ENCODE data around the gene KCNJ10.

Gene KCNJ10

GRCh38 chr1:160047111-160047991 lies 22.6 kb downstream of the KCNJ10 start:
- Histone ChIP-seq H3K4me1 (ENCODE audit: control insufficient read depth, insufficient read depth, low read length, poor library complexity, severe bottlenecking) (no peaks in the 10 kb centered on the region), H3K36me3 (ENCODE audit: control insufficient read depth, insufficient read depth, low read length) (no peaks in the 10 kb centered on the region), H3K9me3 (ENCODE audit: control insufficient read depth, low read length) (no peaks in the 10 kb centered on the region), H3K27me3 (replicated peaks; ENCODE audit: control insufficient read depth, insufficient read depth, low read length, poor library complexity, severe bottlenecking) (no peaks in the 10 kb centered on the region), H3K27ac (ENCODE audit: insufficient read depth, low read length, poor library complexity, severe bottlenecking) (no peak overlapping the region), H3K4me3 (ENCODE audit: insufficient read depth, low read depth, low read length, poor library complexity, severe bottlenecking) (no peak overlapping the region)
- DNase-seq, result no peak

- Histone ChIP-seq H3K27ac (ENCODE audit: insufficient read depth, low read length, poor library complexity, severe bottlenecking) (no peak overlapping the region), H3K4me3 (ENCODE audit: insufficient read depth, low read depth, low read length, poor library complexity, severe bottlenecking) (peak overlapping the region; percentile 5), H3K9me3 (ENCODE audit: control insufficient read depth, low read length) (no peaks in the 10 kb centered on the region), H3K27me3 (replicated peaks; ENCODE audit: control insufficient read depth, insufficient read depth, low read length, poor library complexity, severe bottlenecking) (no peaks in the 10 kb centered on the region), H3K36me3 (ENCODE audit: control insufficient read depth, insufficient read depth, low read length) (no peaks in the 10 kb centered on the region), H3K4me1 (ENCODE audit: control insufficient read depth, insufficient read depth, low read length, poor library complexity, severe bottlenecking) (no peaks in the 10 kb centered on the region)
- DNase-seq, result no peak
Observed at GRCh38 chr1:160046494-160047110, 23.4 kb downstream of the KCNJ10 start.

- H3K4me3 ChIP-seq (ENCODE audit: insufficient read depth, low read depth, low read length, poor library complexity, severe bottlenecking), result no peak overlapping the region
- H3K9me3 ChIP-seq (ENCODE audit: control insufficient read depth, low read length), result no peaks in the 10 kb centered on the region
- no peaks in the 10 kb centered on the region for H3K4me1 ChIP-seq (ENCODE audit: control insufficient read depth, insufficient read depth, low read length, poor library complexity, severe bottlenecking)
- no peaks in the 10 kb centered on the region for H3K36me3 ChIP-seq (ENCODE audit: control insufficient read depth, insufficient read depth, low read length)
- no peak overlapping the region for H3K27ac ChIP-seq (ENCODE audit: insufficient read depth, low read length, poor library complexity, severe bottlenecking)
- DNase-seq, result no peak
- H3K27me3 ChIP-seq (replicated peaks; ENCODE audit: control insufficient read depth, insufficient read depth, low read length, poor library complexity, severe bottlenecking), result no peaks in the 10 kb centered on the region
Observed at GRCh38 chr1:160045653-160046052, 24.3 kb downstream of the KCNJ10 start.

- H3K9me3 ChIP-seq (ENCODE audit: control insufficient read depth, low read length), result no peaks in the 10 kb centered on the region
- H3K36me3 ChIP-seq (ENCODE audit: control insufficient read depth, insufficient read depth, low read length), result no peaks in the 10 kb centered on the region
- no peaks in the 10 kb centered on the region for H3K27me3 ChIP-seq (replicated peaks; ENCODE audit: control insufficient read depth, insufficient read depth, low read length, poor library complexity, severe bottlenecking)
- H3K4me3 ChIP-seq (ENCODE audit: insufficient read depth, low read depth, low read length, poor library complexity, severe bottlenecking), result no peak overlapping the region
- H3K4me1 ChIP-seq (ENCODE audit: control insufficient read depth, insufficient read depth, low read length, poor library complexity, severe bottlenecking), result no peaks in the 10 kb centered on the region
- no peak overlapping the region for H3K27ac ChIP-seq (ENCODE audit: insufficient read depth, low read length, poor library complexity, severe bottlenecking)
- DNase-seq, result no peak
Observed at GRCh38 chr1:160043543-160043942, 26.4 kb downstream of the KCNJ10 start.

GRCh38 chr1:160040476-160040875 lies 29.5 kb downstream of the KCNJ10 start:
- H3K36me3 ChIP-seq (ENCODE audit: control insufficient read depth, insufficient read depth, low read length), result no peaks in the 10 kb centered on the region
- no peaks in the 10 kb centered on the region for H3K27me3 ChIP-seq (replicated peaks; ENCODE audit: control insufficient read depth, insufficient read depth, low read length, poor library complexity, severe bottlenecking)
- DNase-seq, result no peak
- H3K9me3 ChIP-seq (ENCODE audit: control insufficient read depth, low read length), result no peaks in the 10 kb centered on the region
- H3K27ac ChIP-seq (ENCODE audit: insufficient read depth, low read length, poor library complexity, severe bottlenecking), result no peak overlapping the region
- H3K4me3 ChIP-seq (ENCODE audit: insufficient read depth, low read depth, low read length, poor library complexity, severe bottlenecking), result no peak overlapping the region
- H3K4me1 ChIP-seq (ENCODE audit: control insufficient read depth, insufficient read depth, low read length, poor library complexity, severe bottlenecking), result no peaks in the 10 kb centered on the region

- no peaks in the 10 kb centered on the region for H3K9me3 ChIP-seq (ENCODE audit: control insufficient read depth, low read length)
- H3K36me3 ChIP-seq (ENCODE audit: control insufficient read depth, insufficient read depth, low read length), result no peaks in the 10 kb centered on the region
- H3K27ac ChIP-seq (ENCODE audit: insufficient read depth, low read length, poor library complexity, severe bottlenecking), result peak overlapping the region; percentile 64
- H3K27me3 ChIP-seq (replicated peaks; ENCODE audit: control insufficient read depth, insufficient read depth, low read length, poor library complexity, severe bottlenecking), result no peaks in the 10 kb centered on the region
- DNase-seq, result no peak
- H3K4me1 ChIP-seq (ENCODE audit: control insufficient read depth, insufficient read depth, low read length, poor library complexity, severe bottlenecking), result peaks cover 21% of the 10 kb centered on the region
- H3K4me3 ChIP-seq (ENCODE audit: insufficient read depth, low read depth, low read length, poor library complexity, severe bottlenecking), result peak overlapping the region; percentile 56
Observed at GRCh38 chr1:160032165-160032820, 37.7 kb downstream of the KCNJ10 start.

- no peaks in the 10 kb centered on the region for H3K36me3 ChIP-seq (ENCODE audit: control insufficient read depth, insufficient read depth, low read length)
- H3K27me3 ChIP-seq (replicated peaks; ENCODE audit: control insufficient read depth, insufficient read depth, low read length, poor library complexity, severe bottlenecking), result no peaks in the 10 kb centered on the region
- H3K9me3 ChIP-seq (ENCODE audit: control insufficient read depth, low read length), result no peaks in the 10 kb centered on the region
- peak; percentile 85 to 91 (median 90) for DNase-seq
- peak within 1 kb of the TSS; percentile 64 for H3K27ac ChIP-seq (ENCODE audit: insufficient read depth, low read length, poor library complexity, severe bottlenecking)
- peak within 1 kb of the TSS; percentile 56 for H3K4me3 ChIP-seq (ENCODE audit: insufficient read depth, low read depth, low read length, poor library complexity, severe bottlenecking)
- H3K4me1 ChIP-seq (ENCODE audit: control insufficient read depth, insufficient read depth, low read length, poor library complexity, severe bottlenecking), result peaks cover 21% of the 10 kb centered on the region
Observed at GRCh38 chr1:160031365-160032164, 38.4 kb downstream of the KCNJ10 start, which contains the start of gene PIGM. TSS of gene PIGM (minus strand) at chr1:160031990. CDS start at chr1:160031739, 251 bp downstream.

- H3K27me3 ChIP-seq (replicated peaks; ENCODE audit: control insufficient read depth, insufficient read depth, low read length, poor library complexity, severe bottlenecking), result no peaks in the 10 kb centered on the region
- H3K27ac ChIP-seq (ENCODE audit: insufficient read depth, low read length, poor library complexity, severe bottlenecking), result peak overlapping the region; percentile 51
- peak overlapping the region; percentile 56 for H3K4me3 ChIP-seq (ENCODE audit: insufficient read depth, low read depth, low read length, poor library complexity, severe bottlenecking)
- peaks cover 21% of the 10 kb centered on the region for H3K4me1 ChIP-seq (ENCODE audit: control insufficient read depth, insufficient read depth, low read length, poor library complexity, severe bottlenecking)
- H3K36me3 ChIP-seq (ENCODE audit: control insufficient read depth, insufficient read depth, low read length), result no peaks in the 10 kb centered on the region
- H3K9me3 ChIP-seq (ENCODE audit: control insufficient read depth, low read length), result no peaks in the 10 kb centered on the region
- DNase-seq, result no peak
Observed at GRCh38 chr1:160030657-160031364, 39.1 kb downstream of the KCNJ10 start.

- H3K27me3 ChIP-seq (replicated peaks; ENCODE audit: control insufficient read depth, insufficient read depth, low read length, poor library complexity, severe bottlenecking), result no peaks in the 10 kb centered on the region
- peaks cover 21% of the 10 kb centered on the region for H3K4me1 ChIP-seq (ENCODE audit: control insufficient read depth, insufficient read depth, low read length, poor library complexity, severe bottlenecking)
- no peaks in the 10 kb centered on the region for H3K36me3 ChIP-seq (ENCODE audit: control insufficient read depth, insufficient read depth, low read length)
- H3K9me3 ChIP-seq (ENCODE audit: control insufficient read depth, low read length), result no peaks in the 10 kb centered on the region
- no peak overlapping the region for H3K4me3 ChIP-seq (ENCODE audit: insufficient read depth, low read depth, low read length, poor library complexity, severe bottlenecking)
- H3K27ac ChIP-seq (ENCODE audit: insufficient read depth, low read length, poor library complexity, severe bottlenecking), result no peak overlapping the region
- DNase-seq, result no peak
Observed at GRCh38 chr1:160028426-160028825, 41.5 kb downstream of the KCNJ10 start.

Measured in effector memory CD4-positive, alpha-beta T cell (primary cell).